Measurements from ENCODE around the gene EVI2A. TPM values are rescaled to one million over a fixed set of nuclear protein-coding genes. Genes with fewer than 3 reads are reported as not detected.
A peak's percentile ranks its signal among the peaks of the same experiment; 100 is the strongest.

Gene EVI2A
- total and polyA plus RNA-seq, 9 of the 15 experiments (the other 6 are each of a cell fraction or from before 2014, with no cell fraction given) = 0.06 to 0.37 (median 0.15) TPM; not detected in 3

- peak; percentile 48; the same call in 1 of the 2 replicates for TF ChIP-seq BCOR (IDR thresholded peaks at IDR 0.05)
- TF ChIP-seq PATZ1 (CRISPR knock-in tag; IDR thresholded peaks at IDR 0.05; ENCODE audit: borderline replicate concordance) = no peak
- no peak for TF ChIP-seq ATF4 (CRISPR knock-in tag; IDR thresholded peaks at IDR 0.05)
- no peak for TF ChIP-seq ZBTB33 (CRISPR knock-in tag; IDR thresholded peaks at IDR 0.05)
- peak; percentile 50 for TF ChIP-seq BRD9 (IDR thresholded peaks at IDR 0.05; ENCODE audit: low read depth, partially characterized antibody)
- no peak for TF ChIP-seq SLC30A9 (CRISPR knock-in tag; IDR thresholded peaks at IDR 0.05)
- TF ChIP-seq NCOA4 (IDR thresholded peaks at IDR 0.05; ENCODE audit: partially characterized antibody) = peak; percentile 35
- no peak for TF ChIP-seq ZNF23 (CRISPR knock-in tag; IDR thresholded peaks at IDR 0.05)
- TF ChIP-seq RHOXF2B (CRISPR knock-in tag; conservative IDR thresholded peaks at IDR 0.05) = no peak
- TF ChIP-seq USF1 (CRISPR knock-in tag; IDR thresholded peaks at IDR 0.05) = no peak
- no peak for TF ChIP-seq ZNF124 (CRISPR knock-in tag; IDR thresholded peaks at IDR 0.05)
- 0 out of 2 replicates have a peak, but pooled peaks have one; percentile 25 for TF ChIP-seq ZBTB2 (IDR thresholded peaks at IDR 0.05)
- no peak for TF ChIP-seq HNRNPLL (IDR thresholded peaks at IDR 0.05; ENCODE audit: low read depth, low read length, poor library complexity, severe bottlenecking)
- peak; percentile 82 for TF ChIP-seq TAL1 (IDR thresholded peaks at IDR 0.05)
- TF ChIP-seq THRA (IDR thresholded peaks at IDR 0.05) = no peak
- TF ChIP-seq ZNF436 (CRISPR knock-in tag; IDR thresholded peaks at IDR 0.05) = no peak
These were observed 12.8 kb downstream of the EVI2A start (continued) for GRCh38 chr17:31308372-31309334.
